ENCODE data around the gene LETMD1.
"Not testable (repeated sequence)": the region's sequence is repeated elsewhere in the genome, so short reads cannot be mapped to it uniquely, and the experiment has no call there.

Gene LETMD1

GRCh38 chr12:51027342-51027835, 20.7 kb upstream of the LETMD1 start:
- no peak for DNase-seq

- DNase-seq: no peak
Observed at GRCh38 chr12:51028126-51028812, 19.9 kb upstream of the LETMD1 start.

- DNase-seq: no peak
Observed at GRCh38 chr12:51028813-51029150, 19.3 kb upstream of the LETMD1 start.

GRCh38 chr12:51033048-51033447, 15.1 kb upstream of the LETMD1 start:
- no peak for DNase-seq

GRCh38 chr12:51033457-51034089, 14.6 kb upstream of the LETMD1 start:
- no peak for DNase-seq

- DNase-seq: no peak
Observed at GRCh38 chr12:51036279-51036678, 11.8 kb upstream of the LETMD1 start.

- DNase-seq: no peak
Observed at GRCh38 chr12:51048661-51049251, 629 bp downstream of the LETMD1 start.

GRCh38 chr12:51049525-51049924, 1.4 kb downstream of the LETMD1 start:
- DNase-seq: no peak

- no peak for DNase-seq
Observed at GRCh38 chr12:51051787-51052186, 3.7 kb downstream of the LETMD1 start.

GRCh38 chr12:51055060-51055459, 6.9 kb downstream of the LETMD1 start:
- DNase-seq: no peak

- no peak for DNase-seq
Observed at GRCh38 chr12:51056242-51056641, 8.1 kb downstream of the LETMD1 start.

- no peak for DNase-seq
Observed at GRCh38 chr12:51059086-51059485, 11.0 kb downstream of the LETMD1 start.

GRCh38 chr12:51062631-51063397, 14.7 kb downstream of the LETMD1 start:
- no peak for DNase-seq

- DNase-seq: no peak
Observed at GRCh38 chr12:51065530-51065929, 17.4 kb downstream of the LETMD1 start.

- DNase-seq: no peak
Observed at GRCh38 chr12:51067229-51067628, 19.1 kb downstream of the LETMD1 start.

GRCh38 chr12:51067771-51068170, 19.6 kb downstream of the LETMD1 start:
- no peak for DNase-seq

- no peak for DNase-seq
Observed at GRCh38 chr12:51070004-51070403, 21.9 kb downstream of the LETMD1 start.

GRCh38 chr12:51071663-51072062, 23.5 kb downstream of the LETMD1 start:
- no peak for DNase-seq

GRCh38 chr12:51075390-51075789, 27.3 kb downstream of the LETMD1 start:
- DNase-seq: no peak

GRCh38 chr12:51076236-51076930, 28.3 kb downstream of the LETMD1 start:
- no peak for DNase-seq

GRCh38 chr12:51077930-51078329, 29.8 kb downstream of the LETMD1 start:
- DNase-seq: no peak

- not testable (repeated sequence) for DNase-seq
Observed at GRCh38 chr12:51078346-51078745, 30.2 kb downstream of the LETMD1 start.

- DNase-seq: not testable (repeated sequence)
Observed at GRCh38 chr12:51078866-51079265, 30.7 kb downstream of the LETMD1 start.

Data from cerebellar nuclear complex (tissue), 1 donor.